ENCODE data around the gene SCFD2. TPM values are rescaled to one million over a fixed set of nuclear protein-coding genes. Genes with fewer than 3 reads are reported as not detected.
A peak's percentile ranks its signal among the peaks of the same experiment; 100 is the strongest.

SCFD2 gene
- total and polyA plus RNA-seq, 2 of the 8 experiments (the other 6 are each of a cell fraction or from before 2014, with no cell fraction given): 6.2 to 10.2 TPM

DNA sequence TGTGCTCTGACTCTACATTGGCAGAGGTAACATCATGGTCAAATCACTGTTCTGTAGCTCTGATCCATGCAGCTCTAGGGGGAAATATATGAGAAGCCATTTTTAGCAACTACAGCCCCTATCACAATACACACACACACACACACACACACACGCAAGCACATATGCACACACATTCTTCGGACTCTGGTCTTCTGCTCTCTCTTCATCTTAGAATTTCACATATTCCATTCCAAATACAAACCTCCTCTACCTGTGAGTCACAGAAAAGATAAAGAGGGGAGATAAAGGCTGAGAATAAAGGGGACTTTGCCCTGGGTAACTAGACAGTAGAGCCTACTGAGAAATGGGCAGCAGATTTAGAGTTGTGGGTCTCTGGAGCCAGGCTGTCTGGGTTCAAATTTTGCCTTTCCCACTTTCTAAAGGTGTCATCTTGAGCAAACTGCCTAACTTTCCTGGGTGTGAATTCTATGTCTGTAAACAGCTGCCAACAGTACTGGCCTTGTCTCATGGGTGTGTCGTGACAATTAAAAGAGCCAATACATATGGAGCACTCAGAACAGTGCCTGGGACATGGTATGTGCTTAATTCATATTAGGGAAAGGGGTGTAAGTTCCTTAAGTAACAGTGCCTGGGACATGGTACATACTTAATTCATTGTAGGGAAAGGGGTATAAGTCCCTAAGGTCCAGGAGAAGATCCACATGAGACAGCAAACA lies 515.3 kb downstream of the SCFD2 start:
- H2BK15ac ChIP-seq (ENCODE audit: low read length): no peak overlapping the region
- DNase-seq (ENCODE audit: low read depth in 1 of 2, low spot score in 2 of 2): no peak
- no peak overlapping the region; the same call in 1 of the 2 replicates for H2BK12ac ChIP-seq (ENCODE audit: low read depth, low read length)
- H3K23me2 ChIP-seq (ENCODE audit: low read depth, low read length): no peaks in the 10 kb centered on the region; the same call in 1 of the 2 replicates
- H2AFZ ChIP-seq (ENCODE audit: low read length): no peak overlapping the region
- H3K18ac ChIP-seq (ENCODE audit: extremely low read depth, low read length): no peak overlapping the region
- no peak overlapping the region for H3K9ac ChIP-seq (replicated peaks in 1 of 4; ENCODE audit: extremely low read depth in 1 of 4, low read depth in 3 of 4, low read length in 3 of 4)
- no peak overlapping the region for H3K27ac ChIP-seq (ENCODE audit: low read depth, low read length)
- no peaks in the 10 kb centered on the region for H3K79me1 ChIP-seq (ENCODE audit: low read depth, low read length)
- H3K4me3 ChIP-seq (ENCODE audit: extremely low read depth in 1 of 4, insufficient read depth in 2 of 4, low read depth in 3 of 4, low read length in 4 of 4): no peak overlapping the region
- peak overlapping the region; percentile 52; the same call in 1 of the 2 replicates for H2BK20ac ChIP-seq (ENCODE audit: low read length)
- H2BK120ac ChIP-seq (replicated peaks; ENCODE audit: low read depth, low read length): no peak overlapping the region
- no peak overlapping the region for H2AK5ac ChIP-seq (ENCODE audit: low read depth, low read length)
- no peak overlapping the region for H4K8ac ChIP-seq (ENCODE audit: extremely low read depth, insufficient read depth, low read length)
- H3K4me1 ChIP-seq (replicated peaks in 1 of 4; ENCODE audit: control insufficient read depth in 3 of 4, insufficient read depth in 4 of 4, low read length in 3 of 4): peaks cover 0 to 11% (median 3%) of the 10 kb centered on the region in 4 experiments; a peak in 3 of 7 replicates
- no peak overlapping the region for H3K14ac ChIP-seq (ENCODE audit: insufficient read length)
- POLR2A ChIA-PET (ENCODE audit: partially characterized antibody): interaction anchor here (15.2 kb wide), 1 partner anchor 13 kb away, joined by 165 read pairs; the partner anchor contains the start of gene RASL11B
- no peak overlapping the region for H2BK5ac ChIP-seq (ENCODE audit: low read depth, low read length)
- H3K23ac ChIP-seq (ENCODE audit: insufficient read length): no peak overlapping the region
- H3K27me3 ChIP-seq (replicated peaks in 1 of 4; ENCODE audit: control insufficient read depth in 3 of 4, extremely low read depth in 1 of 4, insufficient read depth in 3 of 4, low read length in 3 of 4): no peaks in the 10 kb centered on the region
- H4K20me1 ChIP-seq (replicated peaks in 1 of 2; ENCODE audit: control insufficient read depth in 1 of 2, insufficient read depth in 2 of 2, low read length in 2 of 2): no peaks in the 10 kb centered on the region
- no peaks in the 10 kb centered on the region for H3K79me2 ChIP-seq (ENCODE audit: control insufficient read depth in 1 of 2, insufficient read depth in 2 of 2, low read length in 2 of 2)
- H3K4me2 ChIP-seq (ENCODE audit: insufficient read depth in 1 of 2, low read depth in 2 of 2, low read length in 2 of 2): no peak overlapping the region
- H4K5ac ChIP-seq (ENCODE audit: insufficient read length, low read depth, low read length): no peak overlapping the region
- 91% methylated on average over 3 of the region's 3 CpGs; no CpG with 5 or more reads in 1 of the 2 experiments for WGBS, 2 experiments (ENCODE audit: extremely low coverage in 1 of 2, insufficient coverage in 1 of 2, insufficient read length in 1 of 2, insufficient replicate concordance in 2 of 2, low coverage in 1 of 2, low lambda C conversion rate in 2 of 2, missing lambda C conversion rate in 1 of 2)
- no peak overlapping the region for H4K91ac ChIP-seq (replicated peaks; ENCODE audit: insufficient read length, low read length)
- H3K36me3 ChIP-seq (ENCODE audit: control insufficient read depth in 2 of 4, insufficient read depth in 4 of 4, low read length in 3 of 4): no peaks in the 10 kb centered on the region
- no peaks in the 10 kb centered on the region for H3K9me3 ChIP-seq (ENCODE audit: insufficient read depth in 2 of 2, low read depth in 1 of 2, low read length in 1 of 2)
- H3K56ac ChIP-seq (replicated peaks; ENCODE audit: insufficient read length, low read depth, low read length): no peak overlapping the region
- CTCF ChIA-PET (ENCODE audit: partially characterized antibody): no interaction called here
- no peak overlapping the region for H3K4ac ChIP-seq (replicated peaks; ENCODE audit: insufficient read length, low read depth, low read length)
- no peak for FAIRE-seq
- no peak for TF ChIP-seq POLR2AphosphoS5 (IDR thresholded peaks at IDR 0.05; ENCODE audit: low read depth, low read length)
- no peak for TF ChIP-seq ASH2L (IDR thresholded peaks at IDR 0.05; ENCODE audit: low read length)
- TF ChIP-seq SP4 (IDR thresholded peaks at IDR 0.05; ENCODE audit: low read length): no peak
- no peak for TF ChIP-seq CTCF (IDR thresholded peaks at IDR 0.05; ENCODE audit: control extremely low read depth in 1 of 3, insufficient read depth in 1 of 3, low read depth in 1 of 3, low read length in 3 of 3)
- TF ChIP-seq HDAC2 (IDR thresholded peaks at IDR 0.05; ENCODE audit: borderline replicate concordance in 1 of 2, low read depth in 2 of 2, low read length in 2 of 2): no peak
- TF ChIP-seq RFX5 (IDR thresholded peaks at IDR 0.05; ENCODE audit: borderline replicate concordance, low read depth, low read length): no peak
- TF ChIP-seq ZNF274 (IDR thresholded peaks at IDR 0.05; ENCODE audit: borderline replicate concordance, extremely low read depth, low read length): no peak
- TF ChIP-seq EP300 (IDR thresholded peaks at IDR 0.05; ENCODE audit: borderline replicate concordance in 1 of 2, low read depth in 2 of 2, low read length in 2 of 2): no peak
- no peak for TF ChIP-seq POU5F1 (IDR thresholded peaks at IDR 0.05; ENCODE audit: low read depth, low read length)
- no peak for TF ChIP-seq CHD2 (IDR thresholded peaks at IDR 0.05; ENCODE audit: low read length)

Measured in H1 (cell line).